Stomach (tissue), 4 donors: ENCODE measurements around the gene PTPRG.

Experiments
- CTCF ChIP-seq, 7 experiments: fragments of 450-650 bp in 4 of 7; fragments of 200-600 bp in 3 of 7; sonication (generic) in 3 of 7; IDR thresholded peaks; one replicate each; pipeline ENCODE4 v1.5.1; 2016 to 2019; ENCODE audit warnings: antibody characterized with exemption in 7 of 7, control low read depth in 2 of 7, mild to moderate bottlenecking in 1 of 7
- POLR2A ChIP-seq, 4 donors: fragments of 450-650 bp; IDR thresholded peaks; one replicate each; pipeline ENCODE4 v1.6.1; 2016; ENCODE audit warnings: antibody characterized with exemption in 4 of 4, control low read depth in 2 of 4, mild to moderate bottlenecking in 1 of 4, moderate library complexity in 1 of 4

GRCh38 chr3:61684386-61684785, 123.0 kb downstream of the PTPRG start:
- TF ChIP-seq CTCF (IDR thresholded peaks at IDR 0.05), result no peak
- no peak for TF ChIP-seq POLR2A (IDR thresholded peaks at IDR 0.05)
